ENCODE measurements around the gene GAST. TPM values are rescaled to one million over a fixed set of nuclear protein-coding genes. Genes with fewer than 3 reads are reported as not detected.

The GAST gene
- total and polyA plus RNA-seq, 2 of the 13 experiments (the other 11 are each of a cell fraction or from before 2014, with no cell fraction given): 0.32 to 0.42 TPM

GRCh38 chr17:41665566-41666236 is 46.4 kb upstream of the GAST start (continued):
- TF ChIP-seq, protein P1, sequence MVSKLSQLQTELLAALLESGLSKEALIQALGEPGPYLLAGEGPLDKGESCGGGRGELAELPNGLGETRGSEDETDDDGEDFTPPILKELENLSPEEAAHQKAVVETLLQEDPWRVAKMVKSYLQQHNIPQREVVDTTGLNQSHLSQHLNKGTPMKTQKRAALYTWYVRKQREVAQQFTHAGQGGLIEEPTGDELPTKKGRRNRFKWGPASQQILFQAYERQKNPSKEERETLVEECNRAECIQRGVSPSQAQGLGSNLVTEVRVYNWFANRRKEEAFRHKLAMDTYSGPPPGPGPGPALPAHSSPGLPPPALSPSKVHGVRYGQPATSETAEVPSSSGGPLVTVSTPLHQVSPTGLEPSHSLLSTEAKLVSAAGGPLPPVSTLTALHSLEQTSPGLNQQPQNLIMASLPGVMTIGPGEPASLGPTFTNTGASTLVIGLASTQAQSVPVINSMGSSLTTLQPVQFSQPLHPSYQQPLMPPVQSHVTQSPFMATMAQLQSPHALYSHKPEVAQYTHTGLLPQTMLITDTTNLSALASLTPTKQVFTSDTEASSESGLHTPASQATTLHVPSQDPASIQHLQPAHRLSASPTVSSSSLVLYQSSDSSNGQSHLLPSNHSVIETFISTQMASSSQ (IDR thresholded peaks at IDR 0.05; ENCODE audit: low read depth): no peak
- TF ChIP-seq, protein P1 (CRISPR knock-in tag; IDR thresholded peaks at IDR 0.05; ENCODE audit: borderline replicate concordance): no peak
- TF ChIP-seq ZNF567 (CRISPR knock-in tag; IDR thresholded peaks at IDR 0.05; ENCODE audit: borderline replicate concordance) (no peak; the same call in 1 of the 2 replicates), ZFP82 (CRISPR knock-in tag; IDR thresholded peaks at IDR 0.05; ENCODE audit: borderline replicate concordance) (no peak; the same call in 1 of the 2 replicates), ZFAT (CRISPR knock-in tag; conservative IDR thresholded peaks at IDR 0.05) (no peak), CHD2 (IDR thresholded peaks at IDR 0.05; ENCODE audit: low read depth, low read length) (no peak), ATAD3A (CRISPR knock-in tag; IDR thresholded peaks at IDR 0.05) (no peak), NFE2 (CRISPR knock-in tag; IDR thresholded peaks at IDR 0.05) (no peak; the same call in 1 of the 2 replicates), FOXM1 (CRISPR knock-in tag; IDR thresholded peaks at IDR 0.05) (no peak), ZNF432 (CRISPR knock-in tag; IDR thresholded peaks at IDR 0.05; ENCODE audit: borderline replicate concordance) (no peak), ZNF687 (CRISPR knock-in tag; IDR thresholded peaks at IDR 0.05) (peak; percentile 93), CEBPG (CRISPR knock-in tag; IDR thresholded peaks at IDR 0.05) (0 out of 2 replicates have a peak, but pooled peaks have one; percentile 15), RFX1 (IDR thresholded peaks at IDR 0.05) (no peak), SMC3 (IDR thresholded peaks at IDR 0.05; ENCODE audit: low read length) (no peak), CCDC6 (CRISPR knock-in tag; IDR thresholded peaks at IDR 0.05) (no peak), FLYWCH1 (CRISPR knock-in tag; IDR thresholded peaks at IDR 0.05) (no peak), ZNF180 (CRISPR knock-in tag; IDR thresholded peaks at IDR 0.05; ENCODE audit: borderline replicate concordance, low read depth) (no peak), SIX4 (CRISPR knock-in tag; IDR thresholded peaks at IDR 0.05) (no peak), FOXK2 (IDR thresholded peaks at IDR 0.05) (no peak)
- TF ChIP-seq, protein P2, sequence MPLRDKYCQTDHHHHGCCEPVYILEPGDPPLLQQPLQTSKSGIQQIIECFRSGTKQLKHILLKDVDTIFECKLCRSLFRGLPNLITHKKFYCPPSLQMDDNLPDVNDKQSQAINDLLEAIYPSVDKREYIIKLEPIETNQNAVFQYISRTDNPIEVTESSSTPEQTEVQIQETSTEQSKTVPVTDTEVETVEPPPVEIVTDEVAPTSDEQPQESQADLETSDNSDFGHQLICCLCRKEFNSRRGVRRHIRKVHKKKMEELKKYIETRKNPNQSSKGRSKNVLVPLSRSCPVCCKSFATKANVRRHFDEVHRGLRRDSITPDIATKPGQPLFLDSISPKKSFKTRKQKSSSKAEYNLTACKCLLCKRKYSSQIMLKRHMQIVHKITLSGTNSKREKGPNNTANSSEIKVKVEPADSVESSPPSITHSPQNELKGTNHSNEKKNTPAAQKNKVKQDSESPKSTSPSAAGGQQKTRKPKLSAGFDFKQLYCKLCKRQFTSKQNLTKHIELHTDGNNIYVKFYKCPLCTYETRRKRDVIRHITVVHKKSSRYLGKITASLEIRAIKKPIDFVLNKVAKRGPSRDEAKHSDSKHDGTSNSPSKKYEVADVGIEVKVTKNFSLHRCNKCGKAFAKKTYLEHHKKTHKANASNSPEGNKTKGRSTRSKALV (CRISPR knock-in tag; IDR thresholded peaks at IDR 0.05): no peak
- TF ChIP-seq, protein P3, sequence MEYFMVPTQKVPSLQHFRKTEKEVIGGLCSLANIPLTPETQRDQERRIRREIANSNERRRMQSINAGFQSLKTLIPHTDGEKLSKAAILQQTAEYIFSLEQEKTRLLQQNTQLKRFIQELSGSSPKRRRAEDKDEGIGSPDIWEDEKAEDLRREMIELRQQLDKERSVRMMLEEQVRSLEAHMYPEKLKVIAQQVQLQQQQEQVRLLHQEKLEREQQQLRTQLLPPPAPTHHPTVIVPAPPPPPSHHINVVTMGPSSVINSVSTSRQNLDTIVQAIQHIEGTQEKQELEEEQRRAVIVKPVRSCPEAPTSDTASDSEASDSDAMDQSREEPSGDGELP (IDR thresholded peaks at IDR 0.05; ENCODE audit: borderline replicate concordance, low read depth): no peak

Data from HepG2 (cell line).